ENCODE results near the gene PKP2. TPM values are rescaled to one million over a fixed set of nuclear protein-coding genes. Genes with fewer than 3 reads are reported as not detected.

PKP2 gene
- total RNA-seq, 2 experiments from 2014 or later = 0.21 to 0.36 TPM

GRCh38 chr12:32780071-32780470 is 116.5 kb downstream of the PKP2 start:
- CTCF ChIA-PET = no interaction called here
- Mint-ChIP-seq H3K9me3 (no peaks in the 10 kb centered on the region), H3K27me3 (peaks cover 12% of the 10 kb centered on the region)

GRCh38 chr12:32777691-32778175 is 118.8 kb downstream of the PKP2 start:
- CTCF ChIA-PET = interaction anchor here (1.4 kb wide), 1 partner anchor 22 kb away, joined by 4 read pairs; the partner anchor contains the start of gene YARS2
- Mint-ChIP-seq H3K9me3 (no peaks in the 10 kb centered on the region), H3K27me3 (peaks cover 12% of the 10 kb centered on the region), H3K36me3 (no peaks in the 10 kb centered on the region), H3K4me3 (no peak overlapping the region), H3K27ac (no peak overlapping the region), H3K4me1 (ENCODE audit: low read depth) (no peaks in the 10 kb centered on the region)
- intact Hi-C loops (cut with micrococcal nuclease) = no loop called here
- no peak for DNase-seq
- POLR2A ChIA-PET = no interaction called here

More at GRCh38 chr12:32780071-32780470, 116.5 kb downstream of the PKP2 start:
- Mint-ChIP-seq H3K36me3 (no peaks in the 10 kb centered on the region), H3K4me3 (no peak overlapping the region), H3K27ac (no peak overlapping the region), H3K4me1 (ENCODE audit: low read depth) (no peaks in the 10 kb centered on the region)
- no peak for DNase-seq
- POLR2A ChIA-PET = no interaction called here
- intact Hi-C loops (cut with micrococcal nuclease) = no loop called here

- CTCF ChIA-PET = no interaction called here
- H3K27ac Mint-ChIP-seq = no peak overlapping the region
- intact Hi-C loops (cut with micrococcal nuclease) = no loop called here
- H3K9me3 Mint-ChIP-seq = no peaks in the 10 kb centered on the region
- H3K4me1 Mint-ChIP-seq (ENCODE audit: low read depth) = no peaks in the 10 kb centered on the region
- H3K4me3 Mint-ChIP-seq = no peak overlapping the region
- peaks cover 12% of the 10 kb centered on the region for H3K27me3 Mint-ChIP-seq
- no peak for DNase-seq
- POLR2A ChIA-PET = no interaction called here
- H3K36me3 Mint-ChIP-seq = no peaks in the 10 kb centered on the region
These were observed 119.4 kb downstream of the PKP2 start for GRCh38 chr12:32777159-32777558.

- H3K9me3 Mint-ChIP-seq = no peaks in the 10 kb centered on the region
- H3K36me3 Mint-ChIP-seq = no peaks in the 10 kb centered on the region
- H3K27me3 Mint-ChIP-seq = peaks cover 12% of the 10 kb centered on the region
- H3K27ac Mint-ChIP-seq = no peak overlapping the region
- no peak overlapping the region for H3K4me3 Mint-ChIP-seq
- POLR2A ChIA-PET = no interaction called here
- CTCF ChIA-PET = interaction anchor here (1.4 kb wide), 1 partner anchor 20 kb away, joined by 3 read pairs; the partner anchor contains the start of gene YARS2
- H3K4me1 Mint-ChIP-seq (ENCODE audit: low read depth) = no peaks in the 10 kb centered on the region
- DNase-seq = no peak
- intact Hi-C loops (cut with micrococcal nuclease) = no loop called here
These were observed 120.3 kb downstream of the PKP2 start for GRCh38 chr12:32776258-32776657.

GRCh38 chr12:32773691-32774090 is 122.9 kb downstream of the PKP2 start:
- H3K27ac Mint-ChIP-seq = no peak overlapping the region
- ChIA-PET POLR2A (no interaction called here), CTCF (interaction anchor here (0.8 kb wide), 1 partner anchor 13 kb away, joined by 3 read pairs; no protein-coding TSS in a partner anchor)
- no peaks in the 10 kb centered on the region for H3K36me3 Mint-ChIP-seq
- H3K4me1 Mint-ChIP-seq (ENCODE audit: low read depth) = no peaks in the 10 kb centered on the region
- intact Hi-C loops (cut with micrococcal nuclease) = no loop called here
- no peak overlapping the region for H3K4me3 Mint-ChIP-seq
- H3K27me3 Mint-ChIP-seq = peaks cover 14% of the 10 kb centered on the region
- H3K9me3 Mint-ChIP-seq = no peaks in the 10 kb centered on the region
- no peak for DNase-seq

GRCh38 chr12:32770141-32770540 is 126.4 kb downstream of the PKP2 start:
- Mint-ChIP-seq H3K9me3 (no peaks in the 10 kb centered on the region), H3K27me3 (peaks cover 16% of the 10 kb centered on the region), H3K27ac (no peak overlapping the region), H3K36me3 (no peaks in the 10 kb centered on the region), H3K4me1 (ENCODE audit: low read depth) (no peaks in the 10 kb centered on the region), H3K4me3 (no peak overlapping the region)
- CTCF ChIA-PET = no interaction called here
- intact Hi-C loops (cut with micrococcal nuclease) = no loop called here
- POLR2A ChIA-PET = no interaction called here
- no peak for DNase-seq

GRCh38 chr12:32768518-32768917 is 128.1 kb downstream of the PKP2 start:
- Mint-ChIP-seq H3K4me3 (no peak overlapping the region), H3K27ac (no peak overlapping the region), H3K4me1 (ENCODE audit: low read depth) (no peaks in the 10 kb centered on the region), H3K36me3 (no peaks in the 10 kb centered on the region), H3K9me3 (no peaks in the 10 kb centered on the region), H3K27me3 (peaks cover 13% of the 10 kb centered on the region)
- ChIA-PET POLR2A (no interaction called here), CTCF (interaction anchor here (1.5 kb wide), 1 partner anchor 12 kb away, joined by 6 read pairs; no protein-coding TSS in a partner anchor)
- intact Hi-C loops (cut with micrococcal nuclease) = no loop called here
- no peak for DNase-seq

GRCh38 chr12:32765906-32766305 is 130.7 kb downstream of the PKP2 start:
- H3K4me1 Mint-ChIP-seq (ENCODE audit: low read depth) = no peaks in the 10 kb centered on the region
- H3K27me3 Mint-ChIP-seq = peaks cover 16% of the 10 kb centered on the region
- H3K9me3 Mint-ChIP-seq = no peaks in the 10 kb centered on the region
- H3K36me3 Mint-ChIP-seq = no peaks in the 10 kb centered on the region
- intact Hi-C loops (cut with micrococcal nuclease) = no loop called here
- no peak overlapping the region for H3K4me3 Mint-ChIP-seq
- H3K27ac Mint-ChIP-seq = no peak overlapping the region
- no peak for DNase-seq
- CTCF ChIA-PET = interaction anchor here (0.6 kb wide), 1 partner anchor 1187 kb away, joined by 3 read pairs; no protein-coding TSS in a partner anchor
- POLR2A ChIA-PET = no interaction called here

GRCh38 chr12:32761716-32762115 is 134.9 kb downstream of the PKP2 start:
- no peak overlapping the region for H3K4me3 Mint-ChIP-seq
- no peak for DNase-seq
- no peaks in the 10 kb centered on the region for H3K4me1 Mint-ChIP-seq (ENCODE audit: low read depth)
- no peak overlapping the region for H3K27ac Mint-ChIP-seq
- POLR2A ChIA-PET = no interaction called here
- intact Hi-C loops (cut with micrococcal nuclease) = no loop called here
- no peaks in the 10 kb centered on the region for H3K9me3 Mint-ChIP-seq
- H3K27me3 Mint-ChIP-seq = peaks cover 4% of the 10 kb centered on the region
- no peaks in the 10 kb centered on the region for H3K36me3 Mint-ChIP-seq
- CTCF ChIA-PET = interaction anchor here (1.7 kb wide), 1 partner anchor 305 kb away, joined by 3 read pairs; no protein-coding TSS in a partner anchor

GRCh38 chr12:32757157-32757556 is 139.4 kb downstream of the PKP2 start:
- intact Hi-C loops (cut with micrococcal nuclease) = loop anchor here (5.0 kb wide), 2 partner anchors 1030 to 1435 kb away; partner anchors contain the start of gene AMN1
- Mint-ChIP-seq H3K4me3 (no peak overlapping the region), H3K27ac (no peak overlapping the region), H3K4me1 (ENCODE audit: low read depth) (peaks cover 21% of the 10 kb centered on the region), H3K27me3 (peaks cover 3% of the 10 kb centered on the region), H3K36me3 (peaks cover 3% of the 10 kb centered on the region), H3K9me3 (no peaks in the 10 kb centered on the region)
- POLR2A ChIA-PET = no interaction called here
- no peak for DNase-seq
- CTCF ChIA-PET = interaction anchor here (1.1 to 4.7 kb wide), 6 partner anchors 12 to 1264 kb away, joined by 3 to 100 read pairs (median 18); partner anchors contain the start of gene ALG10

GRCh38 chr12:32756476-32757066 is 140.0 kb downstream of the PKP2 start:
- Mint-ChIP-seq H3K27ac (peak overlapping the region; percentile 93), H3K4me1 (ENCODE audit: low read depth) (peaks cover 21% of the 10 kb centered on the region), H3K4me3 (peak overlapping the region; percentile 91), H3K27me3 (no peaks in the 10 kb centered on the region), H3K9me3 (no peaks in the 10 kb centered on the region), H3K36me3 (peaks cover 5% of the 10 kb centered on the region)
- DNase-seq = no peak
- POLR2A ChIA-PET = interaction anchor here (0.8 to 1.0 kb wide), 2 partner anchors 1103 to 1430 kb away, joined by 3 to 8 read pairs; partner anchors contain the start of gene SINHCAF
- intact Hi-C loops (cut with micrococcal nuclease) = loop anchor here (1.0 to 5.0 kb wide), 5 partner anchors 152 to 1462 kb away; partner anchors contain the start of gene AMN1
- CTCF ChIA-PET = interaction anchor here (0.7 to 4.7 kb wide), 20 partner anchors 10 to 1277 kb away, joined by 3 to 100 read pairs (median 4); partner anchors contain the start of genes ALG10 and DNM1L

GRCh38 chr12:32755654-32756475 is 140.7 kb downstream of the PKP2 start, which contains the start of gene YARS2:
YARS2 (minus strand) TSS chr12:32755897; CDS start chr12:32755874, 23 bp downstream.
- H3K4me3 Mint-ChIP-seq = peak within 1 kb of the TSS; percentile 91
- POLR2A ChIA-PET = interaction anchor here (0.8 to 2.0 kb wide), 6 partner anchors 11 to 1430 kb away, joined by 3 to 16 read pairs (median 6); partner anchors contain the start of genes ALG10, DNM1L and SINHCAF
- H3K36me3 Mint-ChIP-seq = peaks cover 5% of the 10 kb centered on the region
- H3K9me3 Mint-ChIP-seq = no peaks in the 10 kb centered on the region
- peak; percentile 93 for DNase-seq
- peaks cover 21% of the 10 kb centered on the region for H3K4me1 Mint-ChIP-seq (ENCODE audit: low read depth)
- CTCF ChIA-PET = interaction anchor here (0.6 to 4.7 kb wide), 39 partner anchors 8 to 1277 kb away, joined by 3 to 100 read pairs (median 4); partner anchors contain the start of genes ALG10, DNM1L, FGD4 and PKP2
- H3K27ac Mint-ChIP-seq = peak within 1 kb of the TSS; percentile 93
- intact Hi-C loops (cut with micrococcal nuclease) = loop anchor here (1.0 to 5.0 kb wide), 11 partner anchors 77 to 1462 kb away; partner anchors contain the start of genes ALG10, AMN1, DNM1L and ETFBKMT
- H3K27me3 Mint-ChIP-seq = no peaks in the 10 kb centered on the region

Measured in activated CD4-positive, alpha-beta memory T cell treated with anti-CD3 and anti-CD28 coated beads for 36 hours (primary cell).